ENCODE results near the gene TRIP6. TPM values are rescaled to one million over a fixed set of nuclear protein-coding genes. Genes with fewer than 3 reads are reported as not detected.
A peak's percentile ranks its signal among the peaks of the same experiment; 100 is the strongest.

TRIP6 gene
- total and polyA plus RNA-seq, 2 of the 8 experiments (the other 6 are each of a cell fraction or from before 2014, with no cell fraction given), result 88.4 to 103 TPM

GRCh38 chr7:100852048-100852872, 14.9 kb upstream of the TRIP6 start, which contains the start of gene SLC12A9 (continued):
- no peak for TF ChIP-seq JUN (IDR thresholded peaks at IDR 0.05; ENCODE audit: low read depth, low read length)
- no peak for TF ChIP-seq NANOG (IDR thresholded peaks at IDR 0.05; ENCODE audit: insufficient read depth, low read depth, low read length, poor library complexity, severe bottlenecking)
- peak; percentile 72 to 98; a peak in 2 of 4 replicates for TF ChIP-seq HDAC2 (IDR thresholded peaks at IDR 0.05; ENCODE audit: borderline replicate concordance in 1 of 2, low read depth in 2 of 2, low read length in 2 of 2)
- peak in 1 of 2 experiments; percentile 96; a peak in 2 of 4 replicates for TF ChIP-seq SIN3A (conservative IDR thresholded peaks at IDR 0.05 in 1 of 2, IDR thresholded peaks at IDR 0.05 in 1 of 2; ENCODE audit: low read depth in 1 of 2, low read length in 2 of 2)
- TF ChIP-seq CEBPB (IDR thresholded peaks at IDR 0.05; ENCODE audit: low read depth, low read length), result peak; percentile 2; the same call in 1 of the 2 replicates
- no peak for TF ChIP-seq SIRT6 (IDR thresholded peaks at IDR 0.05; ENCODE audit: low read length)
- no peak for TF ChIP-seq USF2 (IDR thresholded peaks at IDR 0.05; ENCODE audit: low read length)
- TF ChIP-seq SAP30 (IDR thresholded peaks at IDR 0.05; ENCODE audit: insufficient read depth, insufficient replicate concordance, low read length), result peak; percentile 85
- peak; percentile 21; the same call in 1 of the 2 replicates for TF ChIP-seq RFX5 (IDR thresholded peaks at IDR 0.05; ENCODE audit: borderline replicate concordance, low read depth, low read length)
- 0 out of 2 replicates have a peak, but pooled peaks have one; percentile 52 for TF ChIP-seq TBP (IDR thresholded peaks at IDR 0.05; ENCODE audit: low read depth, low read length)
- TF ChIP-seq TCF12 (IDR thresholded peaks at IDR 0.05; ENCODE audit: low read depth, low read length), result peak; percentile 72; the same call in 1 of the 2 replicates
- TF ChIP-seq NRF1 (IDR thresholded peaks at IDR 0.05; ENCODE audit: low read depth, low read length), result no peak
- TF ChIP-seq TAF1 (IDR thresholded peaks at IDR 0.05; ENCODE audit: low read depth, low read length), result peak; percentile 53; the same call in 1 of the 2 replicates
- 0 out of 2 replicates have a peak, but pooled peaks have one; percentile 51 for TF ChIP-seq KDM5A (IDR thresholded peaks at IDR 0.05; ENCODE audit: low read length)
- TF ChIP-seq MAFK (IDR thresholded peaks at IDR 0.05; ENCODE audit: low read depth, low read length), result no peak
- peak; percentile 98 for TF ChIP-seq RAD21 (IDR thresholded peaks at IDR 0.05 in 1 of 2, conservative IDR thresholded peaks at IDR 0.05 in 1 of 2; ENCODE audit: low read depth in 2 of 2, low read length in 2 of 2)
- no peak for TF ChIP-seq ATF3 (IDR thresholded peaks at IDR 0.05; ENCODE audit: insufficient read depth, low read depth, low read length)
- no peak for TF ChIP-seq SRF (IDR thresholded peaks at IDR 0.05; ENCODE audit: low read depth, low read length)
- no peak for TF ChIP-seq CBX5 (IDR thresholded peaks at IDR 0.05; ENCODE audit: low read depth, low read length)
- TF ChIP-seq RBBP5 (IDR thresholded peaks at IDR 0.05; ENCODE audit: borderline replicate concordance, low read depth, low read length), result 0 out of 2 replicates have a peak, but pooled peaks have one; percentile 42
- peak in 1 of 2 experiments; percentile 15; a peak in 1 of 3 replicates for TF ChIP-seq POLR2A (IDR thresholded peaks at IDR 0.05; ENCODE audit: control extremely low read depth in 1 of 2, low read depth in 2 of 2, low read length in 2 of 2)
